GM21381 (cell line): ENCODE data around the gene SDK1.

ENCODE experiments used
- ATAC-seq: cut with Tn5 transposase; IDR thresholded peaks from one replicate; pipeline ENCODE4 v1.9.1; 2021; ENCODE audit warnings: mild to moderate bottlenecking, moderate library complexity; ENCODE audit not compliant: unreplicated experiment

SDK1 gene

GRCh38 chr7:4056552-4057288 is 755.7 kb downstream of the SDK1 start:
- ATAC-seq, result no peak

DNA sequence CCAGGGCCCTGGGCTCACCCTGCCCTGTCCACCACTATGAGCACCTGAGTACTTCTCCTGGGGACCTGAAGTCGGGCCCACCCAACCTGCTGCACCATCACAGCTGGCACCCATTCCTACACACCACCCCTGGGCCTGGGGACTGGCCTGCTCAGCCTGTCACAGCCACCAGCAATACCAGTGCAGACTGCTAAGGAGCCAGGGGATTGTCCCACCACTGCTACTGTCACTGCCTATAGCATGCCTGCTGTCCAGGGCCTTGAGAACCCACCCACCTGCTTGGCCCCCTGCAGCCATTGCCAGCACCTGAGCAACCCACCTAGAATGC is 756.2 kb downstream of the SDK1 start:
- no peak for ATAC-seq

- ATAC-seq, result no peak
Observed at GRCh38 chr7:4058158-4058557, 757.1 kb downstream of the SDK1 start.

GRCh38 chr7:4065190-4065589 is 764.1 kb downstream of the SDK1 start:
- ATAC-seq, result no peak

- no peak for ATAC-seq
Observed at GRCh38 chr7:4066206-4066605, 765.2 kb downstream of the SDK1 start.

- ATAC-seq, result no peak
Observed at GRCh38 chr7:4066626-4067475, 765.8 kb downstream of the SDK1 start.

DNA sequence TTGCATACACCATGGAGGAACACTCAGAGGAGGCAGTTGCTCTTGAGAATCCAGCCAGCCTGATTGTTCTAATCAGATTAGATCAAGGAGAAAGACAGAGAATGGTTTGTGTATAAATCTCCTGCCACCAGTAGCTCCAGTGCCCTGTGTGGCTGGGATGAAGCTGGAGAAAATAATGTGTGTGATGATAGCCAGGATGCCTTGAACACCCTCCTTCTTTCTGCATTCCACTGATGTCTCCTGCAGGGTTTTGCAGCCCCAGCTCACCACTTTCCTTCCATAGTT is 766.4 kb downstream of the SDK1 start:
- no peak for ATAC-seq

- ATAC-seq, result no peak
Observed at GRCh38 chr7:4067874-4068273, 766.8 kb downstream of the SDK1 start.

GRCh38 chr7:4068286-4068685 is 767.2 kb downstream of the SDK1 start:
- no peak for ATAC-seq

DNA sequence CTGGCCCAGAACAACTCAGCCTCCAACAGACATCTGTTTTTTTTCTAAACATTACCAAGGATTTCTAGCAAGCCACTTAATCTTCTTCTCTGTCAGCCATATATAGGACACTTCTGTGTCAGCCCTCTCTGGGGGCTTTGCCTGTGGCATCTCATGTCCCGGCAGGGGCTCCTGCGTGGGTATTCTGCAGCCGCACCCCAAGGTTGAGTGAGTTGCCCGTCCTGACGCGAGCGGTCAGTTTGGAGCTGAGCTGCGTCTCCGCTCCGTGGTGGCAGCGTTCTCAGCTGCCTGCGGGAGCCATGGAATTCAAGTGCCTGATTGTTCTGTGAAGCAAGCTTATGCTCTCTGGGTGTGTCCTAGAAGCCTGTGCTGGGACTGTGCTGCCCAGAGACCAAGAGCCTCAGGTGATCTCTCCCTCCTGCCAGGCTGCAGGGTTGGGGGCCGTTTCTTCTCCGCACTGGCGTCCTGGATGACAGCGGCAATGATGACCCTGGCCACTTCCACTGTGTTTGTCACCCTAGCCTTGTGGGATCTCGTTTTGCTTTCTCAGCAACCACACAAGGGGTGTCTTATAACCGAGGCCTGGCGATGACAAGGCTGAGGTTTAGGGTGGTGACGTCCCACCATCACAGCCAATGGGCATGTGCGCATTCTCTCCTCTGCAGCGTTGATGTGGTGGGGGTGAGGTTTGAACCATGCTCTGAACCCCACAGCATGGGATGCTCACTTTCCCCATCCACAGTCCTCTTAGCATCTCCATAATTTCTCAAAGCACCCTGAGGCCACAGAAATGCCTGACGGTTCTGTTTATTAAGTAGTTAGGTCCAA is 768.4 kb downstream of the SDK1 start:
- ATAC-seq, result no peak

DNA sequence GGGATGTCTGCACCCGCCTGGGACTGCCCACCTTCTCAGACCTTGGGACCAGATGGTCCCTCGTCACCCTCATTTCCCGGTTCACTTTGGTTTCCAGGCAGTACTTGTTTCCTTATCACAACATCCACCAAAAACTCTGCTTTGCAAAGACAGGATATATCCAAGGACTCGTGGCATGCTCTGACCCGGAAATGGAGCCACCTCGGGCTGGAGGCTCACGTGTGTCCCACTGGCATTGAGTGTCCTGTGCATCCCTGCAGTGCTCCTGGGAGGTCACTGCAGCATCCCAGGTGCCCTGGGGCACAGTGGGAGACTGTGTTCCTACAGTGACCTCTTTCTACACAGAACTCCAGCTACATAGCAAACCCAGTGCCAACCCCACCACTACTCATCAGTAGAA is 769.2 kb downstream of the SDK1 start:
- ATAC-seq, result no peak

GRCh38 chr7:4071370-4072058 is 770.5 kb downstream of the SDK1 start:
- no peak for ATAC-seq

DNA sequence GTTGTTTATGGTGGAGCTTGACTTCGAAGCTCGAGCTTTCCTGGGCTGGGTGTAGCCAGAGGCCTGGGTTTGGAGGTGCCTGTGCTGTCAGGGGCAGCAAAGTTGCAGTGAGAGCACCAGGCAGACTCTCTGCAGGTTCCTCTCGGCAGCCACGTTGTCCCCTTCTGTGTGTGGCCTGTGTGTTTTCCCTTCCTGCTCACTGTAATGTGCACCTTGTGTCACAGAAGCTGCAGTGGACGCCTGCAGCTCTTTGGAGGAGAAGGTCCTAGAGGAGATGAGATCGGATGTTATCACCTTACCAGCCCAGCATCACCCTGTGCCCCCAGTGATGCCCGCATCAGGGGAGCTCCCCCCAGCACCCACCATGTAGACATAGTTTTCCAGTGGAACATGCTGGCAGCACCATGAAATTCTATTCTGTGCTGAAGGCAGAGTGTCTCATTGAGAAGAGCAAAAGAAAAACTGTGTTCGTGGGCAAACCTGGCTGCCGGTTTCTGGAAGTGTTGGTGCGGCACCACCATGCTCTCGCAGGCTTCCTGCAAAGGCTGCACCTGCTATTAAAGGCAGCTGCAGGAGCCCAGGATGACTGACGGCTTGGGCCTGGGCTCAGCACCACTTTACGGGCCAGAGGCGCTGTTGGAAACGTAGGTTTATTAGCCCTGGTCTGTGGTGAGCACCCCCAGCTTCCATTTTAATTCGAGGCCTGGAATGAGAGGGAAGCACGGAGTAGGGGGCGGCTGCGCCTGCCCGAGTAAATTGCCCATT is 771.3 kb downstream of the SDK1 start:
- ATAC-seq, result no peak

DNA sequence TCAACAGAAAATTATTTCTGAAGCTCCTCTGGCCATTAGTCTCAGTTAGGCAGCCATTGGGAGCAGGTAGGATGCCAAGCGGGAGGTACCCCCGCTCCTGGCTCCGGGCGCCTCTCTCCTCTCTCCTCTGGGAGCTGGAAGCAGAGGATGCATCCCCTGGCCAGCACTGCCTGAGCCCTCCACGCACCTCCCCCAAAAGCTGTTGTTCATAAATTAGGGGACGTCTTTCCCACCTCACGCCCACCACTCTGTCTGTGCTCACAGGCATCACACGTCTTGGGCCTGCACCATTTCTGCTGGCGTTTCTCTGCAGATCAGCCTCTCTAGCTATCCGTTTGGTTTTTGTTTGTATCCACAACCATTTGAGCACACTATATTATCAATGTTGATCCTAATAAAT is 772.0 kb downstream of the SDK1 start:
- ATAC-seq, result no peak

DNA sequence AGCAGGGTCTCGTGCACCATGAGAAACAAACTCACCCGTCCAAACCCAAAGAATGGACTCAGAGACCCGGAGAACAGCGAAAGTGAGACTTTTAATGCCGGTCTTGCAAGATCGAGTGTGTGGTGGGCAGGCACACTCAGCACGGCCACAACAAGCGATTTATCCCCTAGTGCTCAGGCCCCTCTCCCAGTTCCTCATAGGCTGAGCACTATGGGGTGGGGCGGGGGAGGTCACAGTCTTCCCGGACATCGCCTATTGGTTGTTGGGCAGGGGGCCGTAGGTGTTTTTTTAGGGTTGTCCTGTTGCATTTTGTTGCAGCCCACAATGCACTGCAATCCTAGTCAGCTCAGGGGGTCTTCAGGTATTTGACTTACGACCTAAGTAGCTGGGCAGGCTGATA is 772.7 kb downstream of the SDK1 start:
- no peak for ATAC-seq

GRCh38 chr7:4074407-4074806 is 773.4 kb downstream of the SDK1 start:
- ATAC-seq, result no peak

- no peak for ATAC-seq
Observed at GRCh38 chr7:4074994-4075393, 773.9 kb downstream of the SDK1 start.

- no peak for ATAC-seq
Observed at GRCh38 chr7:4076701-4077294, 775.7 kb downstream of the SDK1 start.

DNA sequence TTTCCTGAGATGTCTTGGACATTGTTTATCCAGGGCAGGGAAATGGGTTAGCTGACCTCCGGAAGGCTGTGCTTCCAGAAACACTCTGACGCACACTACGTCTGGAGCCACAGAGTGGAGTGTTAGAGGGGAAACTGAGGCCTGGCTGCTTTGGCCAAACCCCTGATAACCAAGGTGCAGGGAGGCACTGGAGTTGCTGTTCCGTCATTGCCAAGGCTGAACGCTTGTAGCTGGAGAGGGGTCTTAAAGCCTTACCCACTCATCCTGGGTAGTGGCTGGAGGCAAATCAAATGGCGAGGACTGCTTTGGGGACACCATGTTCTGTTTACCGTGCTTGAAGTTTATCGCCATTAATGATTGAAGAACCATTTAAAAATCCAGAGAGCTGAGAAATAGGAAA is 776.9 kb downstream of the SDK1 start:
- ATAC-seq, result no peak

DNA sequence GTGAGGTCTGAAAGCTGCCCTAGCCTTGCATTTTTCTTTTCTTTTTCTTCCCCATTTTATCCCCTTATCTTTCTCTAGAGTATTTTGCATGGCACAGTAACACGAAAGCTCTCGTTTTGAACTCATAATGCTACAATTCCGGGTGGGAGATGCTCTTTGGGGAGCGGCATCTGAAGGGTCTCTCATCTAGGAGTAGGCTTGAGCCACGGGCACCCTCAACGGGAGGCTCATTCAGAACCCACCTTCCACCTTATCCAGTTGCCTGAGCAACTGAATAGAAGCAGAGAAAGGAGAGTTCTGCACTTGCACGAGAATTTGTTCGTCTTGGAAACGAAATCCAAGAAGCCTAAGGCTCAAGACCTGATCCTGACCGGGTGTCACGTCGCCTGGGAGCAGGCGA is 777.5 kb downstream of the SDK1 start:
- no peak for ATAC-seq
